K562 (cell line): ENCODE results near the gene CXCR6.

Experiments
- CEBPB ChIP-seq: fragments of 450-650 bp; IDR thresholded peaks from 2 replicates; pipeline ENCODE4 v1.6.1; 2016; ENCODE audit warnings: missing genetic modification characterization, missing compliant biosample characterization
- EZH2 ChIP-seq: IDR thresholded peaks from 2 replicates; pipeline ENCODE4 v1.6.1; 2012; ENCODE audit warnings: low read depth, mild to moderate bottlenecking, inconsistent platforms, low read length, borderline replicate concordance
- MAX ChIP-seq: sonication (generic); formaldehyde crosslinking; IDR thresholded peaks from 2 replicates; pipeline ENCODE4 v1.9.0; 2022; ENCODE audit warnings: mild to moderate bottlenecking, missing genetic modification reagents
- SMAD1 ChIP-seq: fragments of 150-350 bp; IDR thresholded peaks from 2 replicates; pipeline ENCODE4 v1.6.1; 2014; ENCODE audit warnings: low read length, low read depth; ENCODE audit not compliant: partially characterized antibody
- TOE1 ChIP-seq, 2 experiments: fragments of 450-650 bp in 1 of 2; sonication (generic) in 1 of 2; formaldehyde crosslinking in 1 of 2; IDR thresholded peaks; 2 replicates each; pipeline versions ENCODE4 v1.7.1 to v1.8.0; 2016 to 2022; ENCODE audit warnings: borderline replicate concordance in 2 of 2, mild to moderate bottlenecking in 2 of 2, antibody characterized with exemption in 1 of 2, inconsistent platforms in 1 of 2, low read depth in 1 of 2, missing genetic modification reagents in 1 of 2, moderate library complexity in 1 of 2
- ZFX ChIP-seq: sonication (generic); formaldehyde crosslinking; IDR thresholded peaks from 2 replicates; pipeline ENCODE4 v1.8.0; 2022; ENCODE audit warnings: mild to moderate bottlenecking, missing genetic modification reagents, moderate library complexity
- ZNF280A ChIP-seq: fragments of 450-650 bp; IDR thresholded peaks from 2 replicates; pipeline ENCODE4 v1.6.1; 2018; ENCODE audit warnings: mild to moderate bottlenecking, low read depth; ENCODE audit not compliant: partially characterized antibody
- ZNF740 ChIP-seq, 3 experiments: fragments of 200-800 bp in 1 of 3; sonication (Bioruptor generic) in 1 of 3; sonication (generic) in 1 of 3; formaldehyde crosslinking in 1 of 3; IDR thresholded peaks; 2 replicates each; pipeline versions ENCODE4 v1.6.1 to v1.8.0; 2016 to 2022; ENCODE audit warnings: mild to moderate bottlenecking in 2 of 3, missing compliant biosample characterization in 2 of 3, missing genetic modification characterization in 2 of 3, missing genetic modification reagents in 1 of 3

- TF ChIP-seq ZNF740 (CRISPR knock-in tag; IDR thresholded peaks at IDR 0.05) (no peak), ZNF740 (tag; IDR thresholded peaks at IDR 0.05) (no peak), TOE1 (IDR thresholded peaks at IDR 0.05; ENCODE audit: borderline replicate concordance) (no peak), TOE1 (CRISPR knock-in tag; IDR thresholded peaks at IDR 0.05; ENCODE audit: borderline replicate concordance, low read depth) (no peak), EZH2 (no peak), CEBPB (tag) (no peak), ZNF280A (no peak), MAX (CRISPR knock-in tag) (no peak), ZFX (CRISPR knock-in tag) (no peak), SMAD1 (no peak)
Measured at GRCh38 chr3:45950686-45951600, 7.7 kb downstream of the CXCR6 start.
